ENCODE measurements around the gene PURB.

DNA sequence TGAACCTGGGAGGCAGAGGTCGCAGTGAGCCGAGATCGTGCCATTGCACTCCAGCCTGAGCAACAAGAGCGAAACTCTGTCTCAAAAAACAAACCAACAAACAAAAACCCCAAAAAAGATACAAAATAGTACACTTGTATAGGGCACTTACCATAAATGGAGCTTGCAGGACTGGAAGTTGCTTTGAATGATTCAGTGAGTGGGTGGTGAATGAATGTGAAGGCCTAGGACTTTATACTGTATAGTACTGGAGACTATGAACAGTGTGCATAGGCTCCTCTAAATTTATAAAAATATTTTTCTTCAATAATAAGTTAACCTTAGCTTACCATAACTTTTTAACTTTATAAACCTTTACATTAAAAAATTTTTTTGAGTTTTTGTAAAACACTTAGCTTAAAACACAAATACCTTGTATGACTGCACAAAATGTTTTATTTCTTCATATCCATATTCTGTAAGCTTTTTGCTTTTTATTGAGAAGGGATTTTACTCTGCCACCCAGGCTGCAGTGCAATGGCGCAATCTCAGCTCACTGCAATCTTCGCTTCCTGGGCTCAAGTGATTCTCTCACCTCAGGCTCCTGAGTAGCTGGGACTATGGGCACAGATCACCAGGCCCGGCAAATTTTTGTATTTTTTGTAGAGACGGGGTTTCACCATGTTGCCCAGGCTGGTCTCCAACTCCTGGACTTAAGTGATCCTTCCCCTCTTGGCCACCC is 30.5 kb downstream of the PURB start:
- no peak for TF ChIP-seq CTCF (IDR thresholded peaks at IDR 0.05; ENCODE audit: insufficient read depth, low read length, poor library complexity, severe bottlenecking)
- no peak for TF ChIP-seq EZH2phosphoT487 (conservative IDR thresholded peaks at IDR 0.05; ENCODE audit: low read length)
